ENCODE results near the gene ZNF521.

GRCh38 chr18:25056429-25056828, 295.5 kb downstream of the ZNF521 start:
- TF ChIP-seq CTCF (IDR thresholded peaks at IDR 0.05): no peak
- no peak for TF ChIP-seq POLR2A (IDR thresholded peaks at IDR 0.05)

Data from thyroid gland (tissue), 4 donors.